ENCODE measurements around the gene RAB10.

Gene RAB10

GRCh38 chr2:26185954-26186770, 152.3 kb downstream of the RAB10 start:
- no peak overlapping the region for H3K4me3 ChIP-seq (ENCODE audit: low read length)
- H2AFZ ChIP-seq (ENCODE audit: low read depth, low read length) = no peak overlapping the region
- H3K4me1 ChIP-seq (ENCODE audit: low read length) = no peaks in the 10 kb centered on the region
- peaks cover 3% of the 10 kb centered on the region for H3K36me3 ChIP-seq (replicated peaks; ENCODE audit: low read depth, low read length)
- H3K9ac ChIP-seq (ENCODE audit: low read length) = no peak overlapping the region
- H3K27me3 ChIP-seq (ENCODE audit: low read depth, low read length) = no peaks in the 10 kb centered on the region
- no peaks in the 10 kb centered on the region for H3K9me3 ChIP-seq (ENCODE audit: insufficient read depth, low read length)
- H3K79me2 ChIP-seq (ENCODE audit: low read length) = no peaks in the 10 kb centered on the region
- no peak overlapping the region for H3K4me2 ChIP-seq (ENCODE audit: low read length)
- no peak for TF ChIP-seq EZH2phosphoT487 (IDR thresholded peaks at IDR 0.05; ENCODE audit: low read depth)
- TF ChIP-seq CTCF (IDR thresholded peaks at IDR 0.05; ENCODE audit: low read depth, low read length) = no peak
- no peak overlapping the region for H3K27ac ChIP-seq (ENCODE audit: low read length)
- H4K20me1 ChIP-seq (ENCODE audit: insufficient read depth, low read length) = no peaks in the 10 kb centered on the region
